Fibroblast of upper back skin (primary cell): ENCODE measurements around the gene OCSTAMP.

Experiments
- DNase-seq: peaks from one replicate; pipeline ENCODE4 v3.0.0-alpha.2; 2013

The OCSTAMP gene

DNA sequence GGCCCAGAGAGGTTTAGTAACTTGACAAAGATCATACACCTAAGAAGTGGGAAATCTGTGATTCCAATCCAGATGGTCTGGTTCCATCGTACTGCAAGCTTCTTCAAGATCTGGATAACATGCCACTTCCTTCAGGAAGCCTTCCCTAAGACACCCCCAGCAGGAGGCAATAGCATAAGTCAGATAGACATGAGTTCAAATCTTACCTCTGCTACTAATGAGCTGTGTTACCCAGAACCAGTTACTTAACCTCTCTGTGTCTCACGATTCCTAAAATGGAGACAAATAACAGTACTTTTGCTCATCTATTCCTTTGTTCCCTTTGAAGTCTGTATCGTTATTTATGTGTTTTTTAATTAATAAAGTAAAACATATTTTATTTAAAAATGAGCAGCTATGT lies 22.3 kb upstream of the OCSTAMP start:
- no peak for DNase-seq

DNA sequence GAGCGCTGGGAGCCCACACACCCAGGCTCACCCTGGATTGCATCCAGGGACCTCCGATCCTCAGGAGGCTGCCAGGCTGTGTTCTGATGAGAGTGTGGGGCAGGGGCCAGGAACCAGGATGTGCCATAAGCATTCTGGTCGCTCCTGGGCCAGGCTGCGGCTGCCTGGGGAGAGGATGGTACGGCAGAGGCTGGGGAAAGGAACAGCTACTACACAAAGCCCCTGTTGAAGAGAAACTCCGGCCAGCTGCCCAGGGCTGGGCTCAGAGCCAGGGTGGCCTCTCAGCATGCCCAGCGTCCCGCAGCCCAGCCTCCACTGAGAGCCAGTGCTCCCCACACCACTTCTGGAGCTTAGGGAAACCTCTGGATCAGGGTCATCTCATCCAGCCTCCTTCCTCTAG lies 21.7 kb upstream of the OCSTAMP start:
- DNase-seq: no peak

DNA sequence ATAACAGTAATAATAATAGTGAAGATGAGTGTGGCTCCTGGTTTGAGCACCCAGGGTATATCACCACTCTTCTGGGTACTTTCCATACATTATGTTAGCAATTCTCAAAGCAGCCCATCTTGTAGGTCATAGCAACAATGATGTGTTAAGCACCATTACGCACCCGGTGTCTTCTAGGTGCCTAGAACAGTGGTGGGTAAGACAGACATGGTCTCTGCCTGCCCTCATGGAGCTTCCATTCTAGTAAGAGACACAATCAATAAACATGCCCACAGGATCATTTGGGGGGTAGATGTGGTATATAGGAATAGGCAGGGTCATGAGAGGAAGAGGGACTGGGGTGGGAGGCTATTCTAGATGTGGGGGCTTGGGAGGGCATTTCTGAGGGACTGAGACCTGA lies 21.0 kb upstream of the OCSTAMP start:
- DNase-seq: no peak

DNA sequence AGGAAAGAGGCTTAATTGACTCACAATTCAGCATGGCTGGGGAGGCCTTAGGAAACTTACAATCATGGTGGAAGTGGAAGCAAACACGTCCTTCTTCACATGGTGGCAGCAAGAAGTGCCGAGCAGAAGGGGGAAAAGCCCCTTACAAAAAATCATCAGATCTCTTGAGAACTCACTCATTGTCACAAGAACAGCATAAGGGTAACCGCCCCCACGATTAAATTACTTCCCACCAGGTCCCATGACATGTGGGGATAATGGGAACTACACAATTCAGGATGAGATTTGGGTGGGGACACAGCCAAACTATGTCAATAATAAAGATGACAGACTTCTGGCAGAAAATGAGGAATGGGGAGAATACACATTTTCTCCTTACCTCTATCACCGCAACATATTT lies 20.5 kb upstream of the OCSTAMP start:
- no peak for DNase-seq

DNA sequence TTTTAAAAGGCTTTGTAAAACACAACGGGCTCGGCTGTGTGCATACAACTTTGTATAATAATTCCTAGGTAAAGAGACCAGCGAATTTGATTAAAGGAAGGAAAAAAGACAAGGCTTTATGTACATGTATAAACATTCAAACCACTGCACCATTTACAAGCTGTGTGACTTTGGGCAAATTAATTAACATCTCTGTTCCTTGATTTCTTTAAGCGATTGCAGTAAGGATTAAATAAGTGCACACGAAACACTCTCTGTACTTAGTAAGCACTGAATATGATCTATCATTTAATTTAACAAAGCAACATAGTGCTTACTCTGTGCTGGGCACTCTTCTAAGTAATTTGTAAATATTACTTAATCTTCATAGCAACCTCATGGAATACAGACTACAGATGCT lies 19.5 kb upstream of the OCSTAMP start:
- no peak for DNase-seq

DNA sequence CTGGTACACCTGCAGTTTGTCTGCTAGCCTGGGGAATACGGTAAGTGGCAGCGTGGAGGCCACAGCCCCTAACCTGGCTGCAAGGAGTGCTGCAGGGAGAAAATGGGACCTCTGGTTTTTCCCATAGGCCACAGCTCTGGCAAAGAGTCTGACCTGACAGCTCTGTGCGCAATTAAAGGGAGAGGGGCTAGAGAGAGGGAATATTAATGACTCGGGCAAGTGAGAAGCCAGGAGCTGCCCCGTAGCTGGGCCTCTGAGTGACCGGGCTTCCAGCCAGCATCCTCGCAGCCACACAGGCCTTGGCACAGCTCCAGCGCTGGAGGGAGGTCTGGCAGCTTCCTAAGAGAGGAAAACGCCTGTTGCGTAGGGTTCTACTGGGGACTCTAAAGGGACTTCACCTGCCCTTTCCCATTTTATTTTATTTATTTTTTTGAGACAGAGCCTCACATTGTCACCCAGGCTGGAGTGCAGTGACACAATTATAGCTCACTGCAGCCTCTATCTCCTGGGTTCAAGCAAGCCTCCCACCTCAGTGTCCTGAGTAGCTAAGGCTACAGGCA lies 18.2 kb upstream of the OCSTAMP start:
- DNase-seq: peak; percentile 74

DNA sequence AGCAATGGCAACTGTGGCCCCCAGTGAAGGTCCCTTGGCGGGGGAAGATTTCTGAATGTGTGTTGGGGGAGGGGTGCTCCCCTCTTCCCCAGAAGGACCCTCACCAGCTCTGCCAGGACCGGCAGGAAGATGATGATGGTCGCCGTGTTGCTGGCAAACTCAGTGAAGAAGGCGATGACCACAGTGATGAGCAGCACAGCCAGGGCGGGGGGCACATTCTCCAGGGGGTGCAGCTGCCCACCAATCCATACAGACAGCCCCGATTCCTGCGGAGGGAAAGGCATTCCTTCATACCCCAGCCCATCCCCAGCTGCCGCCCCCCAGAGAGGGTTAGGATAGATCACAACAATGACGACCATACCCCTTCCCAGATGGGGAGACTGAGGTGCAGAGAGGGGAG lies 15.7 kb upstream of the OCSTAMP start:
- no peak for DNase-seq

DNA sequence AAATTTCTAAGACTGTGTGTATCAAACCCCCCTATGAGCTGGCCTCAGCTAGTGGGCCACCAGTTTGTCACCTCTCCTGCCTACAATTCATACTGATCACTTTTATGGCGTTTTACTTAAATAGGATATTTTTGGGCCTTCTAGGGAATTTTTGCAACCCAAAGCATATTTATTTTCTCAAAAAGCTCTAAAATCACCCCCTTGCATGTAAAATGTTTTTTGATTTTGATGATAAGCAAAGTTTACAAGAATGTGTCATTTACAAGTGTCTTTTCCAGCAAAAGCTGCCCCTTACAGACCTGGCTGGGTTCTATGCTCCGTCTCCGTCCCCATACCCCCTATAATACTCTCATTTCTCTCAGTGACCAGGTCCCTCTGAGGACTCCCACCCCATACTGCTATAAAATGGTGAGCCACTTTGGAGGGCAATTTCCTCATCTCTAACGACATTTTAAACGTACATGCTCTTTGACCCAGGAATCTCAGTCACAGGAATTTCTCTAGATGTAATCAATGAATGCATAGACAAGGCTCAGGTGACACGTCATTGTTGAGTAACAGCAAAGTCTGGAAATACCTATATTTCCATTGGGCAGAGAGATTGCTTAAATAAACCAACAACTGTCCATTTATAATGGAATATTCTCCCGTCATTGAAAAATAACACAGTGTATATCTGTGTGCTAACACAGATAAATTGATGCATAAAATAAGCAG lies 13.9 kb upstream of the OCSTAMP start:
- DNase-seq: no peak

DNA sequence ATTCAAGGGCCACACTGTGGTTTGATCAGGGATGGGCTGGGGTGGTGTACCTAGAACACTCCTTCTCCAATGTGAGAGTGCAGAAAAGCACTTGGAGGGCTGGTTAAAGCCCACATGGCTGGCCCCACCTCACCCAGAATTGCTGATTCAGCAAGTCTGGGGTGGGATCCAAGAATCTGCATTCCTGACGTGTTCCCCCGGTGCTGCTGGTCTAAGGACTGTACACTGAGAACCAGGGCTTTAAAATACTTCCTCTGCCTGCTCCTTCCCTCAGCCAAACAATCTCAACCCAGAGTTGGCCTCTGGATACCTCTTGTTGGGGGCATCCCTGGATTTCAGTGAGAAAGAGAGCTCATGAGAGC lies 13.4 kb upstream of the OCSTAMP start:
- peak; percentile 3 for DNase-seq

DNA sequence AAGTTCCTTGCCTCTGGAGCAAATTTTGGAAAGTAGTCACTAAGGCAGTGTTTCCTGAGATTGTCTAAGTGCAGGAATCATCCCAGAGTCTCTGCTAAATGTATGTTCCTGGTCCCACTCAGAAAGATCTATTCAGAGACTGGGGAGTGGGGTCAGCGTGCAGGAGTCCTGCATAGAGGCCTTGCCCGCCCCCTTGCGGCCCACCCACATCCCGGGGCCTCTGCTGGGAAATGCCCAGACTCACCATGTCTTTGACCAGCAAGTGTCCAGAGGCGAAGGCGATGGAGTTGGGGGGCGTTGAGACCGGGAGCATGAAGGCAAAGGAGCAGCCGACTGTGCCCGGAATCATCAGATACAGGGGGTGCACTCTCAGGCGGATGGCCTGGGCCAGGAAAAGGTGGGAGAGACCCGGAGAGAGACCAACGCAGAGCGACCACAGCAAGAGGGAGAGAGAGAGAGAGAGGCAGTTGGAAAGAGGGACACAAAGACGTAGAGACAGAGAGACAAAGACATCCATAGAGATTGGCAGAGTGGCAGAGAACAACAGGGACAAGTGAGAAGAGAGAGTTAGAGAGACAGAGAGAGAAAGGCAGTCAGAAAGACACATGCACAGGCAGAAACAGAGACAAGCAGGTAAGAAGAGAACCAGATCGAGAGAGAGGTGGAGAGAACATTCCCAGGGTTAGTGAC lies 12.9 kb upstream of the OCSTAMP start:
- no peak for DNase-seq

DNA sequence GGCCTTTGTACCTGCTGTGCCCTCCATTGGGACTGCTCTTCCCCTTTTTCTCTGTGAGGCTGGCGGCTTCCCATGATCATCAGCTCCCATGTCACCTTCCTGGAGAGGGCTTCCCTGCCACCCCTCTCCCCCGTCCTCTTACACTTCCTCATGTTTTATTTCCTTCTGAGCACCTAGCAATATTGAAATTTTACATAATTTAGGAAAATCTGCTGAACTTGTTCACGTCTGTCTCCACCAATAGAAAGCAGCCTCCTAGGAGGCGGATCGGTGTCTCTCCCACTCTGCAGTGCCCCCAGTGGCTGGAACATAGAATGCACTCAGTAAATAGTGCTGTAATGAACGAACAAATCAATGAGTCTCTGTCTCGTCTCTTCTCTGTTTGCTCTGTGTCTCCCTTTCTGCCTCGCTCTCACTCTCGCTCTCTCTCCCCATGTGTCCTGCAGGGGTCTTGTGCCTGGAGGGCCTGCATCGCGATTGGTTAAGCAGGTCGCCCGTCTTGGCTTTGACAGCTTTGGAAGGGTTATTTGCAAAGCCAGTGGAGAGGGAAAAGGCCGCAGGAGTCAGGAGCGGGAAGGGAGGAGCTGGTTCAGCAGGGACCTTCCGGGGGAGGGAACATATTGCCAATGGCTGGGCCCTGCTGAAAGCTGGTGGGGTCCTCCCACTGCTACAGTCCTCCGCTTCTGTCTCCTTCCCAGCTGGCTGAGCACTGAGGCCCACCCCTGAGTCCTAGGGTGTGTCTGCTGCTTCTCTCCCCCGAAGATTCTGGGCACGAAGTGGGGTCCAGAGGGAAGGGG lies 12.1 kb upstream of the OCSTAMP start:
- peak; percentile 56 for DNase-seq

DNA sequence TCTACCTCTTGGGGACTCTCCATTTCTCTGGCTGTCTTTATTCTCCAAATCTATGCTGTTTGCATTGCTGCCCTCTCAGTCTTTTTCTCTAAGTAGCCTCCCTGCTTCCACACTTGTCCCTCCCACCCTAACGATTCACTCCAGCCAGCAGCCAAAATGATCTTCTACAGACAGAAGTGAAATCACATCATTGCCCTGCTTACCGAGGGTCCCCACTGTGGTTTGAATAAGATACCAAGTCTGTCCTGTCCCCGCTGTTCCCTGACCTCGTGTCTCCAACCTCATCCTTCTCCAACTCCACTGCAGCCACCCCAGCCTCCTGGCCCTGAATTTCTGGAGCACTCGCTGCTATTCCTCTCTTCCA lies 11.5 kb upstream of the OCSTAMP start:
- DNase-seq: no peak

DNA sequence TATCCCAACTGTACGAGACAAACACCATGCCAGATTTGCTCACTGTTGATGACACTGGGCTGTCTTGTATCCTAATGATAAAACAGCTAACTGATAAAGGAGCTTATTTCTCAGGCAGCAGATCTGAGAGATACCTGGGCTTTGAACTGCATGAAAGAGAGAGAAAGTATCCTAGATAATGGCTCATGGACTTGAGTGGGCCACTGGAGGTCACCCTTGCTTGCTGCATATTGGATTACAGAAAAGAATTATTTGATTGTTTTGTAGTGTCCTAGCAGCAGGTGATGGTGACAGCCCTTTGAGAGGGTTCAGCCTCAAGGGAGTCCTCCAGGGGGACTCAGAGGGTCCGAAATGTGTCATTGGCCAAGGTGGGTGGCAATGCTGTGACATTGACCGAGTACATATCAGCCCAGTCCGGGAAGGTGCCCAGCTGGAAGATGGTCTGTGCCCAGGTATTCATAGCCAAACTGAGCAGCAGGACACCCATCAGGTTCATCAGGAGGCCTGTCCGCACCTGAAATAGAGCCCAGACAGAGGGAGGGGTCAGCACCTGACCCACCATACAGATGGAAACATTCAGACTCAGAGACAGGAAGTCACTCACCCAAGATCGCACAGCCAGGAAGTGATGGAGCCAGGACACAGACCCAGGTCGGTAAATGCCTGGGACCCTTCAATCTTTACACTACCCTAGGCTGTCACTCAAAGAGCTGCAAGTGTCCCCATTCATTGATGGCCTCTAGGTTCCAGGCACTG lies 9.4 kb upstream of the OCSTAMP start:
- DNase-seq: no peak

DNA sequence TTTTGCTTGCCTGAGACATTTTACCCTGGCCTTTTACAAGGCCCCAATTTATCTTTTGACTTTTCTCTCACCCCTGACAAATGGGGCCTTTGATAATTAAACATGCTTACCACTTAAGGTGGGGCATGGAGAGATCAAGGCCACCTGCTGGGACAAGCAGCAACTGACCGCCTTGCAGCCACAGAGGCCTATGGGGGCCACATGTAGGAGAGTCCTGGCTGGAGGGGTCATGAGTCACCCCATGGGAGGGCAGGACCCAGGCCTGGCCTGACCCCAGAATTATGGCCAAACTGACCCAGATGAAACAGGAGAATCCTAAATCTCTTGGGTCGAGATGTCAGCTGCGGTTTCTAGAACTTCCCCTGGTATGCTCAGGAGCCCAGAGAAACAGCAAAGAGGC lies 8.5 kb upstream of the OCSTAMP start:
- no peak for DNase-seq

DNA sequence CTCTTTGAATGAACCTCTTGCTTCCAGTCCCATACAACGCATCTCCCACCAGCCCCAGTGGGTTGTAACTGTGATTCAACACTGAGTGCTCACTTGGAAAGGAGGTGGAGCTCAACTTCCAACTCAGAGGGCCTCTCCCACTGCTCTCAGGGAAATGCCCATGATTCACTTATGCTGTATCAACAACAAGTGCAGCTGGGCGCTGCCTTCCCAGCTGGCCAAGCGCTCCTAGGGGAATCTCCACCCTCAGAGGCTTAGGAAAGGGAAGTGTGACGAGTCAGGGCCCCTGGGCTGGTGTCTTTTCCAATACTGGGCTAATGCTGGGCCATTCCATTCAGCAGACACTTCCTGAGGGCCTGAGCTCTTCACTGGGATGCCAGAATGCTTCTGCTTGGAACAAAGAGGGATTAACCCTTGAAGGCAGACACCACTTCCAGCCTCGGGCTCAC lies 8.1 kb upstream of the OCSTAMP start:
- peak; percentile 70 for DNase-seq

DNA sequence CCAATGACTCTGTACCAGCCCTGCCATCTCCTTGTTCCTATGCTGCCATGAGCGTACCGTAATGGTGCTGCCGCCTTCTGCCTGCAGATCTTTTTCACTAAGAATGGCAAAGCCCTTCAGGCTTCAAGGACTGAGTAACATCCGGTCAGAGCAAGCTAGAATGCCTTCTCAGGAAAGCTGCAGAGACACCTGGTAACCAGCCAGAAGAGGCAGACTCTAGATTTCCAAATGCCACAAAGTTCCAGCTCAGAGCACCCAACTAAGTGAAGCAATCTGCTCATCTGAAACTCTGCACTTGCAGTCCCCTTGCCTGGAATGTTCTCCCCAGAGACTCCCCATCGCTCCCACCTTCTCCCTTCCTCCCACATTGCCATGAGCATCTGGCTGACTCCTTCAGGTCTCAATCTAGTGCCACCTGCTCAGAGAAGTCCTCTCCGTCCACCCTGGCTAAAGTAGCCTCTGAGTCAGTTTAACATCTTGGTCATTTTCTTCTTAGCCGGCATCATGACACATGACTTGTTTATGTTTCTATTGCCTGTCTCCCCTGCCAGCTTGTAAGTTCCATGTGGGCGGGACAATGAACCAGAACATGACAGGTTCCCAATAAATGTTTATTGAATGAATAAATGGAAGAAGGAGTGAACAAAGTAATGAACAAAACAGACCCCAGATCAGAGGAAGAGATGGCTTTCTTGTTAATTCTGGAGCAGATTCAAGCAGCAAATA lies 6.9 kb upstream of the OCSTAMP start:
- peak; percentile 23 for DNase-seq

DNA sequence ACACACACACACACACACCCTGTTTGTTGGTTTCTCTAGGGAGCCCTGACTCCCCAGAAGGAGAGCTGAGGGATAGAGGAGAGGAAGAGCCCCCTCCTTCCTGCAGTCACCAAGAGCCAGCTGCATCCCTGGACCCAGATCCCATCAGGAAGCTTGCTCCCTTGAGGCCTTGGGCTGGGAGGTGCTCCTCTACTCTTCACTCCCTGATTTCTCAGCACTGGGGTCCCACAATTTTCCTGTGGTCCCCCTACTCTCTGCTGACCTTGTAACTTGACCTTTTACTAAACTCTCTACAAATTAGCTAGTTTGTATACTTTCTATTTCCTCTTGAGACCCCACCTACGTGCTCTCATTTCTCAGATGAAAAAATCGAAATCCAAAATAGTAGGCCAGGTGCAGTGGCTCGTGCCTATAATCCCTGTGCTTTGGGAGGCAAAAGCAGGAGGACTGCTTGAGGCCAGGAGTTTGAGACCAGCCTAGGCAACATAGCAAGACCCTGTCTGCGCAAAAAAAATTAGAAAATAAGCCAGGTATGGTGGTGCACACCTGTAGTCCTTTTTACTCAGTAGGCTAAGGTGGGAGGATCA lies 5.0 kb upstream of the OCSTAMP start:
- DNase-seq: no peak

DNA sequence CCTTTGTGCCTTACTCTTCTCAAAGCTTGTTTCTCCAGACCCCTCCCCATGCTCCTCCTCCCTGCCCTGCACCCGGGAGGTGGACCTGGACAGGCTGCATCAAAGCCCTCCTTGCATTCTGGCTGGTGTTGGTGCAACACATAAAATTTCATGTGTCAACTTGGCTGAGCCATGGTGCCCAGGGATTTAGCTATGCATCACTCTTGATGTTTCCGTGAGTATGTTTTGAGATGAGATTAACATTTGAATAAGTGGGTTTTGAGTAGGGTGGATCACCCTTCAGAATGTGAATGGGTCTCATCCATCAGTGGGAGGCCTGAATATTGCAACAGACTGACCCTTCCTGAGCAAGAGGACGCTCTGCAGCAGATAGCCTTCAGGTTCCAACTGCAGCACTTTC lies 4.4 kb upstream of the OCSTAMP start:
- no peak for DNase-seq

DNA sequence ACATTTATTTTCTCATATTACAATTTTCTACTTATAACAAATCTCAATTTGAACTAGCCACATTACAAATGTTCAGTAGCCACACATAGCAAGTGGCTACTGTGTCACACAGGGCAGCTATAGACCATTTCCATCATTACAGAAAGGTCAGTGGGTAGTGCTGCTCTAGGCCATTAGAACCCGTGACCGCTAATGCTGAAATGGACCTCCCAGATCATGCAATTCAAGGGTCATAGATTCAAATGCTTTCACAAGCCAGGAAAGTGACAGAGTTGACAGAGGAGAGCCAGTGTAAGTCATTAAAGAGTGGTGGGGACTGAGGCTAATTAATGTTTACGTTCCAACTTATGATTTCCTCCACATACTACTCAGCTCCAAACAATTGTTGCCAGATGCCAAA lies 3.5 kb upstream of the OCSTAMP start:
- no peak for DNase-seq

DNA sequence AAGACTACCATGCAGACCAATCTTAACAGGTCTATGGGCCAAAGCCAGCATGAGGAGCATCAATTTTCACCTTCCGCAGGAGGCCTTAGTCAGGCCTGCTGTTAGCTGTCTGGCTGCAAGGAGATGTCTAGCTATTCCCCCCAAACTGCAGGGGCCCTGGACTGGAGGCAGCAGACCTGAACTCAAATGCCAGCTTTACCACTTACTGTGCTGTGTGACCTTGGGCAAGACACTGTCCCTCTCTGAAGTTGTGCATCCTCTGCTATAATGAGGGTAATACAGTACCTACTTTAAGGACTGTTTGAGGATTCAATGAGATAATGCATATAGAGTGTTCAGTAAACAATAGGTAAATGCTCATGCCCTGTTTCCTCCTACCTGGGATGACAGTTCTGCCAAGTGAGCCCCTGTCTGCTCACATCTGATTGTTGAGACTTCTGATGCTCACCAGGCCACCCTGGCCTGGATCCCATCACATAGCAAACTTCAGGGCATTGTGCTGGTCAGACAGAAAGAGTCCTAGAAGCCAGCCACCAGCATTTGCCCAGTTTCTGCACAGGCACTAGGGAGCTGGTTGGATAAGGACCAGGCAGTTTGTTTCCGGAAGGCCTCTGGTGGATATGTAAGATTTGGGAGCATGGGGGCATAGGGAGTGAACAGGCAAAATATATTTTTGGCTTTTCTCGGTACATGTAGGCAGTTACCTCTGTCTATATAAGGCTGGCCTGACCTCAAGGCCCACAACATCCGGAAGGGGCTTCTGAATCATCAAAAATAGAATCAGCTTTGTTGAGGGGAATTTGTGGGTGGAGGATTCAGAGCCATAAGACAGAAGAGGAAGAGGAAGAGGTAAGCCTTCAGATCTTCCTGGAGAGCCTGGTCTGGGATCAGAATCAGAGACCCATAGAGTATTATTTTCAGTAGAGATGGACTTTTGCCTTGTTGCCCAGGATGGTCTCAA lies 2.3 kb upstream of the OCSTAMP start:
- no peak for DNase-seq
